Activated T-helper 1 cell treated with anti-CD3 and anti-CD28 coated beads, Interleukin-2, amount 50 U/mL, for 16 hours (primary cell): ENCODE data around the gene MACROD2.

Experiments
- DNase-seq, 2 donors: peaks; one replicate each; pipeline ENCODE4 v3.0.0-alpha.2; 2020; ENCODE audit warnings: low read depth in 1 of 2, low spot score in 1 of 2

MACROD2 gene

DNA sequence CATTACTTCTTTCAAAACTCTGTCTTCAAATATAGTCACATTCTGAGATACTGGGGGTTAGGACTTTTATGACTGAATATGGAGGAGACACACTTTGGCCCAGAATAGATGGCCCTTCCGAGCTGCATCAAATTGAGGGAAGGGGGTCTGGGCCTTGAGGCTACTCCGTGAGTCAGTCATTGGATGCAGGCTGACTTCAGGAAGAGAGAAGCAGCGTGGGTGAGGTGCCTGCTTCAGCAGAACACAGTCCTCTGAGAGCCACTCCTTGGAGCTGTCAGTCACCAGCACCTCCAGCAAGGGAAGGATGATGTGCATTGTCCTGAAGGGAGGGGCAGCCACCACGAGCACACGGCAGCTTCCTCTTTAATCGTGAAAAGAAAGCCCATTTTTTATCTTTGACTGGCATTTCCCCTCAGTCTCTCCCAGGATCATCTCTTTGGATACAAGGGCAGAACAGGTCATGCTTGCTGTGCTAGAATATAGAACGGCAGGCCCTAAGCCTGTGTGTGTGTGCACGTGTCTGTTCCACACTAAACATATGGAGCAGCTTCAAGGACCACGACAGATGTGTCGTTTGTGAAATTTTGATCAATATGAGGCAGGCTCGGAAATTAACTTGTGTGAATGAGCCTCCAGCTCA is 1856.4 kb downstream of the MACROD2 start:
- no peak for DNase-seq

DNA sequence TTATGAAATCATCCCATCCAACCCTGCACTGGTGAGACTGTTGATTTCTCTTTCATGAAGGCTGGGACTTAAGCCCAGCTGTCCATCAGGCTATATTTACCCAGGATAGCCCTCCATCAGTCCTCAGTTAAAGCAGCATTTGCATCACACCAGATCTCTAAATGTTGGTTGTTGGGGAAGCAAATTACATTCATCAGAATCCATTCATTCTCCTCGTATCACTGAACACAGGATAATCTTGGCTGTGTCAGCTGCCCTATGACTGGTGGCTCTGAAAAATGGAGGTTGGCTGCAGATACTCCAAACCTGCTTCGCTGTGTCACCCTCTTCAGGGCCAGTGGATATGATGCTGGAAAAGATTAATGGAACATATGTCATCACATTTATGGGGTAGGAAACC is 1859.6 kb downstream of the MACROD2 start:
- DNase-seq, result no peak

DNA sequence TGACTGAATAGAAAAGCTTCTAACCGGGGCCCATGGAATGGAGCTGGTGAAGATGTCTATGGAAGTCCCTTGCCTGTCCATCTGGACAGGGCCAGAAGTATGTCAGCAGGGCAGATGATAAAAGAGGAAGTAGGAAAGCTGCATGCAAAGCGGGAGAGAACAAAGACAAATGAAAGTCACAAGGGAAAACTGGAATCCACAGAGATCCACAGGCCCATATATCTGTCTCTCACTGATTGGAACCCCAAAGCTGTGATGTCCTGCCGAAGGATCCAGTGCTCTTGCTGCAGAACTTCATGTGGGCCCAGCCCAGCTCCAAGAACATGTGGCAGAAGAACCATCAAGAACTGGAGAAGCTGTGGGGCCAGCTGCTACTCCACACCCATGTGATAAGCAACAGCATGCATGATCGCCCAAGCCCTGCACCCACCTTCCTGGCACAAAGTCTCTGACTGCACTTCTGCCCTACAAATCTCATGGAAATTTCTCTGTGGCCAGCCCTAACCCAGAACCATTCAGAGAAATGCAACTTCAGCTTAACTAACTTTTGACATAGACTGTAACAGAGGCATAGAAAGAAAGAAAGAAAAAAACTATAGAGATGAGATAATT is 1862.0 kb downstream of the MACROD2 start:
- DNase-seq, result no peak

DNA sequence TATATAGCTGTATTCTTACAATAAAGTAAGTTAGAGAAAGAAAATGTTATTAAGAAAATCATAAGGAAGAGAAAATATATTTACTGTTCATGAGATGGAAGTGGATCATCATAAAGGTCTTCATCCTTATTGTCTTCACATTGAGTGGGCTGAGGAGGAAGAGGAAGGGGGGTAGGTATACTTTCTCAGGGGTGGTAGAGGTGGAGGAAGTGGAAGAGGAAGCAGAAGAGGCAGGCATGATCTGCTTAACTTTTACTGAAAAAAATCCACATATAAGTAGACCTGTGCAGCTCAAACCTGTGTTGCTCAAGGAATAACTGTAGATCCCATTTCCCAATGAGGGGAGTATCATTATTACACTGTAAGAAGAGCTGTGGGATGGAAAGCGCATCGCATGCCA is 1863.7 kb downstream of the MACROD2 start:
- DNase-seq, result no peak

DNA sequence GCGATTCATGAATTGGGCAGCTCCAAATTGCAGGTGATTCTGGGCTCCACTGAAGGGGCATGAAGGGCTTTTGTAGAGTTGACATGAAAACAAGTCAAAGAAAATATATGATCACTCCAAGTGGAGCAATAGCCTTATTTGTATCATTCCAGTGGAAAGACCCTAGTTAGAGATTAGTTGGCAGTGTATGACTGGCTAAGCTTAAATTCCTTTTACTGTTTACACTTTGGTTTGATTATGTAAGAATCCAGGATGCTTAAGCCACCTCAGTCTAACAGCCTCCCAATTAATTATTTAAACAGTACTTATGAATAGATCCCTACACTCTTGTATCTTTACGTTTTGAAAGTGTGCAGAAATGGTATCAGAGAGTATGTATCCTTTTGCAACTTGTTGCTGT is 1865.5 kb downstream of the MACROD2 start:
- no peak for DNase-seq

DNA sequence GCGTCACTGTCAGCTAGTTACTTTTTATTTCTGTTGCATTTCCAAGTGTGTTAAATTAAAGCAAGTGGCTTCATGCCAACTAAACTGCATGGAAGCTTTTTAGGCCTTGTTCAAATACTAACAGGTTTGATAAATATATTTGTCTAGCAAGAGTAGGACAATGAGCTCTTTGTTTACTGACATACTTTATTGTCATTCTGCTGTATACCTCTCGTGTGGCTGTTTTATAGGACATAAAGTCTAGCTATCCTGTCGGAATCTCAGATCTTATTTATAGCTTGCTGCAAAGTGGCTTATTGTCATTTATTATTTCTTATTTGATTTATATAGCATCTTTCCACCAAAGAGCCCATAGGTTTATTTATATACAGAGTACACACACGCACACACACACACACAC is 1866.9 kb downstream of the MACROD2 start:
- no peak for DNase-seq

DNA sequence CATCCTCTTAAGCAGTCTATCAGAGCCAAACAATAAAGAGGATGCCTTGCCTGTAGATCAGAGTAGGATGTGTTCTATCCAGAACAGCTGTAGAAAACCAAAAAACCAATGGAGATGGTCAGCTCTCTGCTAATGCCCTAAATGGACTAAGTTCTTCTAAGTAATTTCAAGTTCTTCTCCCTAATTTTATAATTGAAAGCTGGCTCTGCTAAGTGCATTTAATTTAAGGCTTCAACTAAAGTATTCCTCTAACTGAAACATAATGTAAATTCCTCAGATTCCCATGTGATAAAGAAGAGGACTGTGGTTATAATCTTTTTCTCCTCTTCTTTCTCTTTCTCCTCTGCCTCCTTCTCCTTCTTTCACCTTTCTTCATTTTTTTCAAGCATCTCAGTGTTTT is 1868.4 kb downstream of the MACROD2 start:
- no peak for DNase-seq

DNA sequence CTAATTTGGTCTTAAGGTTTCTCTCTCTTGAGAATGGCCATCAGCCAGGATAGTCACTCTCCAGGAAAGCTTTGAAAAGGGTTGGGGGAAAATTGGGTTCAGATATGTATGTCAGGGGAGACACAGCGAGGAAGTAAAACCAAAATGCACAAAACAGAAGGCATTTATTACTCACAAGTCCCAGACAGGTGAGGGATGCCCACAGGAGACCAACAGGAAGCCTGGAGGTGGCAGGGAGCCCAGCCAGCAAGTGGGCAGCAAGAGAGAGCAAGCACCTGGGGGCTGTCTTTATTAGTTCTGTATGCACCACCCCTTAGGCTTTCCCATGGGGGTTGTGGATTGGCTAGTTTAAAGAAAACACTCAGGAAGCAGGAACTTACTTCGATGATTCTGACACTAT is 1870.2 kb downstream of the MACROD2 start:
- no peak for DNase-seq

DNA sequence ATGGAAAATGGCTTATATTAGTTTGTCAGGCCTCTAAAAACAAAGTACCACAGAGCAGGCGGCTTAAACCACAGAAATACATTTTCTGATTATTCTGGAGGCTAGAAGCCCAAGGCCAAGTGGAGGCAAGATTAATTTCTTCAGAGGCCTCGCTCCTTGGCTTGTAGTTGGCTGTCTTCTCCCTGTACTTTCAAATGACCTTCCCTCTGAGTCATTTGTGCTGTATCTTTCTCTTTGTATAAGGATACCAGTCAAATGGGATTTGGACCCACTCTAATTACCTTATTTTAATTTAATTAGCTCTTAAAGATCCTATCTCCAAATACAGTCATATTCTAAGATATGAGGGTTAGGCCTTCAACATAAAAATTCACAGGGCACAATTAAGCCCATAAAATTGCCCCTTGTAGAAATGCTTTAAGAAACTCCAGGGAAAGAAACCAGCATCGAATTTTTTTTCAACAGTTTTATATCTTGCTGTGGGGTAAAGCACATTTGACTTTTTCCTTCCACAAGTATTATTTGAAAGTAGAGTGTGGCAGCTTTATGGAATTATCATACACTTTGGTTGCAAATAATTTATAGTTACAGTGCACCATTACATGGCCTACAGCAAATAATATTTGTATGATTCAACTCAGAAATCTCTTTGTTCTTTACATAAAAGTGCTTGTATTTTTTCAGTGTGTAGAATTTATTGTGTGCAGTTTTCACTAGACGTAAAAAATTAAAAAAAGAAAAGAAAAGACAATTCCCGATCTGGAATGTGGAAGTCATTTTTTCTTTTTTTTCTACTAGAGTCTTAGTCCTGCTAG is 1871.8 kb downstream of the MACROD2 start:
- DNase-seq, result no peak

DNA sequence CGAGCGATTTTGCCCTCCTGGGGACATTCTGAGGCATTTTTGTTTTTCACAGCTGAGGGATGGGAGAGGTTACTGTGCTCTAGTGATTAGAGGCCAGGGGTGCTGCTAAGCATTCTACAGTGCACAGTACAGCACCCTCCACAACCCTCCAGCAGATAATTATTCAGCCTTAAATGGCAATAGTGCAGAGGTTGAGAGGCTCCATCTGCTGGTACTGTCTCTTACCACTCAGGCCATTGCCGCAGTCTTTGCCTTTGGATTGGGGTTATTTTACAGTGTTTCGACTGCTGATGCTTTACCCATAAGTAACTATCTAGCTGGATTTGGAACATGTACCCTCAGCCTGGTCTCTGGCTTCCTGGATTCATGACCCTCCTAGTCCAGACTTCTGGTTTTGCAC is 1872.6 kb downstream of the MACROD2 start:
- DNase-seq, result no peak

DNA sequence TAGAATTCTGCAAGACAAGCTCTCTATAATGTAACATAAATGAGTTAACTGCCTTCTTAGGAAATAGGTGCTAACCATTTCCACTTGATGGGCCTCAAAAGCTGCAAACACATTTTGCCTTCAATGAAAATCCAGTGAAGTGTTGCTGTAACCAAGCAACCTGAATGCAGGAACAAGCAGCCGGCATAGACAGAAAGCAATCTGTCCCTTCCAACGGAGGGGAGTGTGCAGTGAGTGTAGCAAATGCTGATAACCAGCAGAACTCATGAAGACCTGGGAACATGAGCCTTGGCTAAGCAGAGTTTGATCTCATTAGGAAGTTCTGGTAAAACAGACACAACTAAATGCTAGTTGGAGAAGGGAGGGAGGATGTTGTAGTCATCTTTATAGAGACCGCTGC is 1880.1 kb downstream of the MACROD2 start:
- DNase-seq, result no peak

DNA sequence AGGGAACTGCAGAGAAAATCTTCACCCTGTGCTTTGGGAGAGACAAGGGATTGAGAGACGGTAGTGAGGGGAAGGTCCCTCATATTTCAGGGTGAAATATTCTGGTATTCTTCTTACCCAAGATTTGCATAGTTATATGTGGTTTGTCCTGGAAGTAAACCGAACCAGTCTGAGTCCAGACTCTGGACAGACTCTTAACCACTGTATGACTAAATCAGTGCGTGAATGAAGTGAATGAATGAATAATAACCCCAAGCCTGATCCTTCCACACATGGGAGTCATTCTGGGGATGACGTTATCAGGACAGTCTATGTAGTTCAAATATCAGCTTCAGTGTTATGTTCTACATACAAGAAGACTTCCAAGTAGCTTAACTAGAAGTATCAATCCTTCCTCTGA is 1887.2 kb downstream of the MACROD2 start:
- no peak for DNase-seq

DNA sequence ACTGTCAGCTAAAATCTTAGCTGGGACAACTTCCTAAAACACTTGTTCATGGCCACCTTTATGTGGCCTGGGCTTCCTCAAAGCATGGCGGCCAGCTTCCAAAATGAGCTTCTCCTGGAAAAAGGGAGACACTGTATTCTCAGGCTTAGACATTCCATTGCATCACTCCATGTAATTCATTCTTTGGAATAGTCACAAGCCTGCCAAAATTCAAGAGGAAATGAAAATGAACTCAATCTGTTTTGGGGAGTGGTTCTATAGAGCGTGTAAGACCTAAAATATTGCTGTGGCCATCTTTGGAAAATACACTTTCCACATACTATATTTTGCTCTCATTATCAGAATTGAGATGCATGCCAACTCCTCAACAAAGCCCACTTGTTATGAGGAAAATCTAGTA is 1890.9 kb downstream of the MACROD2 start:
- no peak for DNase-seq

DNA sequence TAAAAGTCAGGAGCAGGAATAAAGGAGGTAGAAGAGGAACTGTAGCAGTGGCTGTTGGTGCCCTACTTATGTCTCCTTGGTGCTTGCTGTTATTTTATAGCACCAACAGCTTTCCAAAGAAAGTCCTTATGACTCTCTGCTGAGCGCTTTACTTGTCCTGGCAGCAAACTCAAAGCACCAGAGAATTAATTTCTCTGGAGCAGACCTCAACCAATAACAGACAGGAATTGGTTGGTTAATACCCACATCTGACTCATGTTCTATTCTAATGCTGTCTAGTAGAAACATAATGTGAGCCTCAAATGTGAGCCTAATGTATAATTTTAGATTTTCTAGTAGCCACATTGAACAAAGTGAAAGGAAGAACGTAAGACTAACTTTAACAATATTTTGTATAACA is 1892.1 kb downstream of the MACROD2 start:
- DNase-seq, result no peak

DNA sequence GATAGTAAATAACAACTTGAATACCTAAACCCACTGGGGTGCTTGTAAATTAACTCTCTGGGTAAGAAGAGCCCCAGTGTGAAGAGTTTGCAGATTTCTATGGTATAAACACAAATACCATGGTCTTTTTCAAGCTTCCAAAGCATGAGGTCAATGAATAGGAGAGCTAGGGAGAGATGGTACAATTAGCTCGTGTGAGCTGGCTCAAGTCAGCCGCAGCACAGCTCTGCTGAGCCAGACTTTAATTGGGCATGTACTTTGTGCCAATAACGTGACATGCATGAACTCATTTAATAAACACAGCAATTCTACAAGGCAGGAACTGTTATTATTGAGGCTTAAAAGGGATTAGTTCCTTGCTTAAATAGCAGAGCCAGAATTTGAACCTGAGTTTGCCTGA is 1893.7 kb downstream of the MACROD2 start:
- DNase-seq, result no peak

DNA sequence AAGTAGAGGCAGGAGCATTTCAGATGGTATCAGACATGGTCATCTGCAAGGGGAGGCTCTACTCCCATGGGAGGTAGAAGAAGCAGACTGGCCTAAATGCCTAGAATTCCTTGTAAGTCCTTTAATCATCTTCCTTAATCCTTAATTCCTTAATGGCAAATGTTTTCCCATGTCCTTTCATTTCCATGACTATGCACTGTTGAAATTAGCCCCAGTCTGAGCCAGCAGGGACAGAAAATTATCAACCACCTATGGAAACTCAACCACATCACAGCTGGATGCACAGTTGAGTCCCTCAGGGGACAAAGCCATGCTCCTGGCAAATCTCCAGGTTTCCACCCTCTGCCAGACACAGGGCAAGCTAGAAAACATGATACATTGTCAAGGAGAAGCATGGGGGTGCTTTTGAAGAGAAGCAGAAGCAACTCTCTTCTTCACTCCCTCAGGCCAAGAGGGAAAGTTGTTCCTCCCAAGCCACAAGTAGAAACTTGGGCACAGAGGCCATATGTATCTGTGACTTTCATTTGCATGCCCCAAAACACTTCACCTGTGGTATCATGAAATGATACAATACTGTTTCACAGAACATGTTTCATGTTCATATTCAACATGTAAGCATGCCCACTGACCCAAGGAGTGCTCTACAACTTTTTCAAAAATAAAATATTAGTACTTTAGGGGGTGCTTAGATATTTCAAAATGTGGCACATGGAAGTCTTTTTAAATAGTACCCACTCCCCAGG is 1894.4 kb downstream of the MACROD2 start:
- DNase-seq, result no peak

DNA sequence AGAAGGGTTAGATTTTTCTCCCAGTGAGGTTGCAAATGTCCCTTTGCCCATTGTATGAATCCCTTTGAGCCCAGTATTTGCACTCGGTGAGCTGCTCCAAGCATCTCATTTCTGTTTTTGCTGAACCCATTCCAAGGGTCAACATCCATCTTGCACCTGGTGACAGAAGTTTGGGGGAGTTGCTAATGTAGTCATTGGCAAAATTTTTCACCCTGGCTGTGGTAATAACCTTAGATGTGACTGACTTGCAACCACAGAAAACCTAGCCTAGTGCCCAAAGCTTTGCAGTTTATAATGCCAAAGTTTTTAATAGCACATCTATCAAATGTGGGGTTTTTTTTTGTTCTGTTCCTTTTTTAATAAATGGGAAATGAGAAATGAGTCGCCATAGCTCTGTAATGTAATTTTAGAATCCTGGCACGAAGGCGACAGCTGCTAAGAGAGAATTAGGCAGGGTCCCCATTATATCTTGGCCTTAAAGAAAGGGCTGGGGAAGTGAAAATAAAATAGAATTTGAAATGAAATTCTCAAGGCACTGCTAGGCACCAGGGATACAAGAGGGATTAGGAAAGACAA is 1895.2 kb downstream of the MACROD2 start:
- no peak for DNase-seq

DNA sequence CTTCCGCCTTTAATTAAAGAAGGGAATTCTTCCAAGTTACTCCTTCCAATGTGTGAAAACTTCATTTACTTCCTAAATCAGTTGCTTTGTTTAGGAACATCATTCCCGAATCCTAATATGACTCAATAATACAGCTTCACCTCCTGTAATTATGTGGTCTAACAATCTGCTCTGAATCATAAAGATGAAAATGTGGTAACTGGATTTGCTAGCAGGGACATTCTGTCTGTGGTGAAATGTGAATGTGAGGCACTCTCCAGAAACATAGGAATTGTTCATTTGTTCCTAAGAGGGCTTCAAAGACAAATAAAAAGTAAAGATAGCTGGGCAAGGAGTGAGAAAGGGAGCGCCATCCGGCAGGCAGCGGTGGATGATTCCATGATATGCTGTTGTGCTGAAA is 1899.8 kb downstream of the MACROD2 start:
- DNase-seq, result no peak

DNA sequence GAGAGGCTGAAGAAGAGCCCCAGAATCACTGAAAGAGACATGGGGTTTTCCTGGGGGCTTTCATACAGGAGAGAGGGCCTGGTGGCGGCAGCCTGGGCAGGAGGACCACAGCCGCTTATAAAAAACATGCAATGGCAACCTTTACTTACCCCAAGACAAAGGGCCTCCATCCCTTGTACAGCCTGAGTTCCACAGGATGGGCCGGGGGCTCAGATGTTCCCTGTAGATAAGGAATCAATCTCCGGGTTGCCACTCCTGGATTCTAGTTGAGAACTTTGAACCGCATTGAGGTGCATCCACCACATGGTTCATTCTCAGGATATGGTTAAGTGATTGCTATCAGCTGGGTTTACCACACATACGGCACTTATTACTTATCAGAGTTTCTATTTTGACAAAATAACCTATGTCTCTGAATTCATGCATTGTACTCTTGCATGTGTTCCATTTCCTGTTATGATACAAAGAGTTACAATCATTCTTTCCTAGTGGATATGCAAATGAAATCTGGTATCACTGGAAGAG is 1900.3 kb downstream of the MACROD2 start:
- no peak for DNase-seq

DNA sequence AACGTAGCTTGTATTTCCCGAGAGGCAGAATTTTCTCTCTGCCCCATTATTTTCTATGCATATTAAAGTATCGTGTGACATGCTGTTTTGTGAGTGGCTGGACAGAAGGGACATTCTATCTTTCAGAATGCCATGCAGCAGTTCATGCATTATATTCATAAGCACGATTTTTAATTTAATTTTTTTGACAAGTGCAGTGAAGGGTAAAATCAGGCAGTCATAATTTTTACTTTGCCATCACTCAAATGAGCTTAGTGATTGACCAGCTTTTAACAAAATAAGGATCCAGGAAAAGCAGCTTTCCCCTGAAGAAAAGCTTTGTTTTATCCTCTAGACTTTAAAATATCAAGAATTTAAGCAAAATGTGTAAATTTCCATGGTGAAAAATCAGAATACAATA is 1904.7 kb downstream of the MACROD2 start:
- DNase-seq, result no peak

DNA sequence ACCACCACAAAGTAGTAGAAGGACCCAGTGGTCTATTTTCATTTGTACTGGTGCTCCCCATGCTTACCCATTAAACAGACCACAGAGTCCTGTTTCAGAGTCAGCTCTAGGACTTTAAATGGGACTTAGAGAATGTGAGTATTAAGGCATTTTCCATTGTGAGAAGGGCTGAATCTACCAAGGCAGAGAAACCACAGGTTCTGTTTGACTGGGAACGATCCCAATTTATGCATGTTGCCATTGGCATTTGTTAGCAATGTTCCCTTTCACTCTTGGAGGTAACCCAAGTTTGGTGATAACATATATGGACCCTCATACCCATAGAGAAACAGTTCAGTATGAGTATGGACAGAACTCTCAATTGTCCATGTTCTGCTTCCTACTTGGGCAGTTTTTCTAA is 1905.1 kb downstream of the MACROD2 start:
- no peak for DNase-seq
